HT-29 (cell line): Measurements from ENCODE around the gene COL9A1. TPM values are rescaled to one million over a fixed set of nuclear protein-coding genes. Genes with fewer than 3 reads are reported as not detected.

Experiments used
- DNase-seq: peaks from one replicate; pipeline ENCODE4 v3.0.0-alpha.2; 2015; ENCODE audit warnings: low spot score
- total RNA-seq: library from RNA; depleted of rRNA; stranded (reverse); fragments of >200 nt; shearing (Covaris generic); gene quantifications from 2 replicates; pipeline ENCODE4 v1.2.3, GENCODE V29; 2014; rRNA removed

Gene COL9A1
- total RNA-seq, 1 experiment from 2014 or later = not detected

GRCh38 chr6:70176842-70177550 lies 125.9 kb downstream of the COL9A1 start:
- no peak for DNase-seq

- DNase-seq = no peak
Measured at GRCh38 chr6:70175770-70176169, 127.1 kb downstream of the COL9A1 start.

DNA sequence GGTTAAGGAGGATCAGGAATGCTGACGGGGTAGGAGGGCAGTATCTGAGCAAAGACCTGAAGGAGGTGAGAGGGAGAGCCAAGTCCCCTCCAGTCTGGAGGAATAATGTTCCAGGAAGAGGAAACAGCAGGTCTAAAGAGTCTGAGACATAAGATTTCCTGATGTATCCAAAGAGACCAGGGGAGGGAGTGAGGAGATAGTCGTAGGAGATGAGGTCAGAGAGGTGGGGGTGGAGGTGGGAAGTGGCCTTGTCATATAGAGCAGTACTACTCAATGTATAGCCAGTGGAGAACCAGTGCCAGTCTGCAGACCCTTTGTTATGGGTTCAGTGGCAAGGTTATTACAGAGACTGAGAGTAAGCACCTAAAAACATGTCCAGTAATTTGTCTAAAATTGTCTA lies 130.6 kb downstream of the COL9A1 start:
- no peak for DNase-seq

DNA sequence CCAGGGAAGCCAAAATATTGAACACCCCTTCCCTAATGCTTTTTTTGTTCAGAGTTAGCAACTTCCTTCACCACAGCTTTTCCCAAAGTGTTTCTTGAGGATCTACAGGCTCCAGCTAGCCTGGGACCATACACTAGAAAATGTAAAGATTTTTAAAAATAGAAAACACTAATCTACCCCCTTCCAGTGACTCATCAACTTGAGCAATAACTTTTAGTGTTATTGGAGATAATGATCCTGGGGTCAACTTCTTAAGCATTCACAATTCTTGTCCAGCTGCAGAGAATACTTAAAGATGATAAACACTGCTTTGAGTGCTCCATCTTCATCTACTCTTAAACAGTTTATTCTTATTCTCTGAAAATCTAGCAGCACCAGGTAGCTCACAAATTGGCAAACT lies 131.6 kb downstream of the COL9A1 start:
- no peak for DNase-seq

- no peak for DNase-seq
Measured at GRCh38 chr6:70168681-70169377, 134.1 kb downstream of the COL9A1 start.

Other genes starting within 250 kb of the COL9A1 start
- 22.7 and 24.4 TPM in 2 replicates for gene FAM135A, start 110.4 kb upstream of the COL9A1 start, total RNA-seq